HCT116 (cell line): Measurements from ENCODE around the gene HIGD2A. TPM values are rescaled to one million over a fixed set of nuclear protein-coding genes. Genes with fewer than 3 reads are reported as not detected.
A peak's percentile ranks its signal among the peaks of the same experiment; 100 is the strongest.

Source experiments
- ATAC-seq: fragments of 200-7000 bp; cut with Tn5 transposase; 2 replicates; pipeline ENCODE4 v1.9.1; 2020; ENCODE audit warnings: mild to moderate bottlenecking, moderate library complexity
- BruUV-seq: library from RNA; stranded (reverse); fragments of 400-500 nt; replicated peaks from 2 replicates; lab custom pipeline; 2021; lab: Mats Ljungman, UMichigan
- CTCF ChIA-PET: fragments of 300-600 bp; sonication (Branson Sonifier 250); formaldehyde crosslinking; loops from one replicate; lab custom pipeline; 2021; ENCODE audit warnings: antibody characterized with exemption; lab: Charles Lee
- POLR2A ChIA-PET: fragments of 300-600, 350-600 bp; sonication (Branson Sonifier 250); formaldehyde crosslinking; loops from one replicate; lab custom pipeline; 2021; ENCODE audit warnings: antibody characterized with exemption; lab: Charles Lee
- RAD21 ChIA-PET, 2 experiments: fragments of 300-600 bp; sonication (Branson Sonifier 250); formaldehyde crosslinking; loops; one replicate each; lab custom pipeline; 2023; ENCODE audit warnings: low total read pairs in 2 of 2; ENCODE audit not compliant: uncharacterized antibody in 2 of 2, unreplicated experiment in 2 of 2, low non-redundant PET in 1 of 2; lab: Charles Lee
- DNase-seq: peaks from one replicate; pipeline ENCODE4 v3.0.0-alpha.2; 2010; ENCODE audit warnings: low read depth, low spot score
- H2AFZ ChIP-seq: fragments of 200-600 bp; shearing (Covaris generic), sonication (generic); 2 replicates; pipeline ENCODE4 v1.6.1; 2017; ENCODE audit warnings: low read depth, mixed run types, mixed read lengths, antibody characterized with exemption, low read length; ENCODE audit not compliant: poor library complexity, severe bottlenecking
- H3K27ac ChIP-seq: 2 replicates; pipeline ENCODE4 v1.5.1; 2012; ENCODE audit warnings: low read depth, low read length
- H3K27me3 ChIP-seq: fragments of 200-600 bp; sonication (generic); 2 replicates; pipeline ENCODE4 v1.6.1; 2016; ENCODE audit warnings: mixed run types, low read length, mixed read lengths; ENCODE audit not compliant: insufficient read depth
- H3K36me3 ChIP-seq, 2 experiments: fragments of 200-500 bp in 1 of 2; fragments of 200-600 bp in 1 of 2; sonication (Bioruptor generic) in 1 of 2; sonication (generic) in 1 of 2; 2 replicates each; pipeline versions ENCODE4 v1.5.1 to v1.6.1; 2014 to 2016; ENCODE audit warnings: low read length in 2 of 2, inconsistent platforms in 1 of 2, mixed read lengths in 1 of 2, mixed run types in 1 of 2; ENCODE audit not compliant: insufficient read depth in 2 of 2, control insufficient read depth in 1 of 2
- H3K4me1 ChIP-seq, 2 experiments: fragments of 200-600 bp in 1 of 2; sonication (generic) in 1 of 2; 2 replicates each; pipeline versions ENCODE4 v1.5.1 to v1.6.1; 2012 to 2017; ENCODE audit warnings: low read length in 2 of 2, inconsistent platforms in 1 of 2, mild to moderate bottlenecking in 1 of 2, mixed read lengths in 1 of 2, mixed run types in 1 of 2, moderate library complexity in 1 of 2; ENCODE audit not compliant: insufficient read depth in 2 of 2, control insufficient read depth in 1 of 2
- H3K4me2 ChIP-seq: fragments of 200-600 bp; sonication (generic); 2 replicates; pipeline ENCODE4 v1.6.1; 2017; ENCODE audit warnings: mixed run types, low read length, mixed read lengths
- H3K4me3 ChIP-seq, 2 experiments: fragments of 200-600 bp in 1 of 2; sonication (generic) in 1 of 2; replicated peaks in 1 of 2; 2 replicates each; pipeline ENCODE4 v1.5.1; 2011 to 2016; ENCODE audit warnings: low read length in 2 of 2, control low read depth in 1 of 2, low read depth in 1 of 2, mild to moderate bottlenecking in 1 of 2, mixed read lengths in 1 of 2, mixed run types in 1 of 2
- H3K79me2 ChIP-seq: fragments of 200-600 bp; sonication (generic); 2 replicates; pipeline ENCODE4 v1.6.1; 2017; ENCODE audit warnings: mild to moderate bottlenecking, mixed run types, low read length, moderate library complexity, mixed read lengths; ENCODE audit not compliant: insufficient read depth
- H3K9ac ChIP-seq: fragments of 200-600 bp; sonication (generic); 2 replicates; pipeline ENCODE4 v1.6.1; 2016; ENCODE audit warnings: low read length, mixed read lengths
- H3K9me2 ChIP-seq: fragments of 200-600 bp; sonication (generic), shearing (Covaris generic); 2 replicates; pipeline ENCODE4 v1.6.1; 2017; ENCODE audit warnings: mixed run types, mild to moderate bottlenecking, moderate library complexity; ENCODE audit not compliant: insufficient read depth
- H3K9me3 ChIP-seq, 2 experiments: fragments of 200-500 bp in 1 of 2; fragments of 200-600 bp in 1 of 2; sonication (Bioruptor generic) in 1 of 2; sonication (generic) in 1 of 2; 2 replicates each; pipeline ENCODE4 v1.6.1; 2014 to 2017; ENCODE audit warnings: low read length in 2 of 2, mixed read lengths in 2 of 2, inconsistent platforms in 1 of 2, low read depth in 1 of 2, mild to moderate bottlenecking in 1 of 2, mixed run types in 1 of 2, moderate library complexity in 1 of 2; ENCODE audit not compliant: control insufficient read depth in 1 of 2, insufficient read depth in 1 of 2
- H4K20me1 ChIP-seq: fragments of 200-600 bp; sonication (generic), shearing (Covaris generic); 2 replicates; pipeline ENCODE4 v1.6.1; 2017; ENCODE audit warnings: mixed run types, mild to moderate bottlenecking, moderate library complexity; ENCODE audit not compliant: insufficient read depth
- ATF3 ChIP-seq: IDR thresholded peaks from 2 replicates; pipeline ENCODE4 v1.6.1; 2012
- CEBPB ChIP-seq: IDR thresholded peaks from 2 replicates; pipeline ENCODE4 v1.6.1; 2012; ENCODE audit warnings: low read depth
- CTCF ChIP-seq, 3 experiments: fragments of 200-600 bp in 1 of 3; sonication (generic) in 1 of 3; IDR thresholded peaks in 2 of 3; conservative IDR thresholded peaks in 1 of 3; 2 replicates each; pipeline ENCODE4 v1.5.1; 2012 to 2017; ENCODE audit warnings: low read depth in 2 of 3, low read length in 2 of 3, antibody characterized with exemption in 1 of 3, borderline replicate concordance in 1 of 3, control low read depth in 1 of 3, mild to moderate bottlenecking in 1 of 3, mixed read lengths in 1 of 3, mixed run types in 1 of 3, moderate library complexity in 1 of 3; ENCODE audit not compliant: insufficient read depth in 1 of 3
- EGR1 ChIP-seq: IDR thresholded peaks from 2 replicates; pipeline ENCODE4 v1.6.1; 2012; ENCODE audit warnings: low read depth
- ELF1 ChIP-seq: IDR thresholded peaks from 2 replicates; pipeline ENCODE4 v1.6.1; 2012; ENCODE audit warnings: low read depth, borderline replicate concordance
- EZH2phosphoT487 ChIP-seq: fragments of 200-600 bp; IDR thresholded peaks from 2 replicates; pipeline ENCODE4 v1.6.1; 2018; ENCODE audit warnings: antibody characterized with exemption, borderline replicate concordance
- FOSL1 ChIP-seq: IDR thresholded peaks from 2 replicates; pipeline ENCODE4 v1.6.1; 2012; ENCODE audit warnings: low read depth
- POLR2A ChIP-seq: IDR thresholded peaks from 2 replicates; pipeline ENCODE4 v1.7.0; 2011; ENCODE audit warnings: borderline replicate concordance; ENCODE audit not compliant: insufficient read depth, insufficient read length; ENCODE audit errors: extremely low read depth
- POLR2AphosphoS5 ChIP-seq: IDR thresholded peaks from 2 replicates; pipeline ENCODE4 v1.6.1; 2011; ENCODE audit warnings: mild to moderate bottlenecking, low read depth, low read length, moderate library complexity
- RAD21 ChIP-seq: IDR thresholded peaks from 2 replicates; pipeline ENCODE4 v1.6.1; 2012; ENCODE audit warnings: low read depth, mild to moderate bottlenecking
- REST ChIP-seq: IDR thresholded peaks from 2 replicates; pipeline ENCODE4 v1.6.1; 2012; ENCODE audit warnings: low read depth
- SIN3A ChIP-seq: IDR thresholded peaks from 2 replicates; pipeline ENCODE4 v1.6.1; 2012; ENCODE audit warnings: low read depth
- SRF ChIP-seq: IDR thresholded peaks from 2 replicates; pipeline ENCODE4 v1.6.1; 2012; ENCODE audit warnings: low read depth
- YY1 ChIP-seq: IDR thresholded peaks from 2 replicates; pipeline ENCODE4 v1.6.1; 2011; ENCODE audit warnings: low read length, low read depth, moderate library complexity, mild to moderate bottlenecking; ENCODE audit not compliant: insufficient replicate concordance; ENCODE audit errors: extremely low read depth
- ZNF274 ChIP-seq: fragments of 200-500 bp; sonication (Bioruptor generic); IDR thresholded peaks from 2 replicates; pipeline ENCODE4 v1.6.1; 2014; ENCODE audit warnings: mild to moderate bottlenecking, low read depth, low read length, inconsistent platforms
- intact Hi-C: fragments of 100-400 bp; cut with micrococcal nuclease; formaldehyde crosslinking; loops from 2 replicates; pipeline ENCODE4 v1.10.0; 2022
- total RNA-seq: library from RNA; stranded (reverse); gene quantifications from one replicate; pipeline ENCODE4 v1.2.1, GENCODE V29; 2021; ENCODE audit not compliant: unreplicated experiment

The HIGD2A gene
- total RNA-seq, 1 experiment from 2014 or later = 130 TPM

DNA sequence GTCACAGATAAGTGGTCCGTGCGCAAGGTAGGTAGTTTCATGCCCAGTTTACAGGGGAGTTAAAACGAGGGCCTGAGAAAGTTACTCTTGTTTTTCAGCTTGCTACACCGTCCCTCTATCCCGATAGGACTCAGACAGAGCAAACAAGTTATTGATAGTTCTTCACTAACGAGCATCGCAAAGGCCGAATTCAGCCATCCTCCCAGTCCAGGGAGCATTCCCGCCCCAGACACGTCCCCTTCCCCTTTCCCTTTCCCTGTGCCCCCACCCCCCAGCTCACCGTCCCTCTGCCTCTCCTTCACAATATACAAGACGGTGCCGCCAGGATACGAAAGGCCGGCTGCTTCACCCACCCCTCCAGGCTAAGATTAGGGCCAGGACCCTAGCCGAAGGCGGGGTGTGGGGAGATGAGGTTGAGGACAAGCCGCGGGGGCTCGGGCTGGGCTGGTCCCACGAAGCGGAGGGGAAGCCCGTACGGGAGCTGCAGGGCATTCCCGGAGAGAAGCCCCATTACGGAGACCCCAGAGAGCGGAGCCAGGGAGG lies 27.6 kb upstream of the HIGD2A start:
- no peak for DNase-seq
- intact Hi-C loops = loop anchor here (1.0 kb wide), 1 partner anchor 27 kb away; the partner anchor contains the start of genes HIGD2A and NOP16
- Histone ChIP-seq H3K9me2 (no peaks in the 10 kb centered on the region), H3K27ac (peak overlapping the region; percentile 72), H3K4me3 (peak overlapping the region; percentile 97 to 100), H3K9me3 (no peaks in the 10 kb centered on the region), H4K20me1 (0 out of 2 replicates have a peak, but pooled peaks cover 5% of the 10 kb centered on the region), H2AFZ (peak overlapping the region; percentile 61), H3K27me3 (no peaks in the 10 kb centered on the region), H3K79me2 (peaks cover 45% of the 10 kb centered on the region), H3K36me3 (peaks cover 6 to 20% of the 10 kb centered on the region in 2 experiments; a peak in 2 of 4 replicates), H3K4me2 (peak overlapping the region; percentile 98), H3K9ac (peak overlapping the region; percentile 96), H3K4me1 (peaks cover 0 to 11% of the 10 kb centered on the region in 2 experiments; a peak in 2 of 4 replicates)
- ChIA-PET RAD21 (no interaction called here), CTCF (interaction anchor here (1.7 kb wide), 1 partner anchor 41 kb away, joined by 3 read pairs; no protein-coding TSS in a partner anchor), POLR2A (interaction anchor here (1.2 kb wide), 1 partner anchor 11 kb away, joined by 5 read pairs; no protein-coding TSS in a partner anchor)
- TSS peak; percentile 73 for BruUV-seq
- TF ChIP-seq POLR2A (no peak), SRF (no peak), EZH2phosphoT487 (no peak), CEBPB (no peak), ELF1 (no peak), CTCF (IDR thresholded peaks at IDR 0.05 in 2 of 3, conservative IDR thresholded peaks at IDR 0.05 in 1 of 3; ENCODE audit: borderline replicate concordance in 1 of 3, insufficient read depth in 1 of 3, low read depth in 2 of 3, low read length in 2 of 3) (no peak), ZNF274 (no peak), REST (no peak), ATF3 (no peak), SIN3A (no peak), POLR2AphosphoS5 (no peak), EGR1 (no peak), RAD21 (no peak), YY1 (no peak), FOSL1 (no peak)
- peak; percentile 41 for ATAC-seq
